Stimulated activated CD4-positive, alpha-beta T cell treated with anti-CD3 and anti-CD28 coated beads, TNF-alpha, amount 100 ng/mL, for 48 hours (primary cell): ENCODE results near the gene BRAT1.
"Not testable (repeated sequence)": the region's sequence is repeated elsewhere in the genome, so short reads cannot be mapped to it uniquely, and the experiment has no call there.

Source experiments
- DNase-seq, 3 donors: peaks; one replicate each; pipeline ENCODE4 v3.0.0-alpha.2; 2020; ENCODE audit warnings: low read depth in 3 of 3

BRAT1 gene

DNA sequence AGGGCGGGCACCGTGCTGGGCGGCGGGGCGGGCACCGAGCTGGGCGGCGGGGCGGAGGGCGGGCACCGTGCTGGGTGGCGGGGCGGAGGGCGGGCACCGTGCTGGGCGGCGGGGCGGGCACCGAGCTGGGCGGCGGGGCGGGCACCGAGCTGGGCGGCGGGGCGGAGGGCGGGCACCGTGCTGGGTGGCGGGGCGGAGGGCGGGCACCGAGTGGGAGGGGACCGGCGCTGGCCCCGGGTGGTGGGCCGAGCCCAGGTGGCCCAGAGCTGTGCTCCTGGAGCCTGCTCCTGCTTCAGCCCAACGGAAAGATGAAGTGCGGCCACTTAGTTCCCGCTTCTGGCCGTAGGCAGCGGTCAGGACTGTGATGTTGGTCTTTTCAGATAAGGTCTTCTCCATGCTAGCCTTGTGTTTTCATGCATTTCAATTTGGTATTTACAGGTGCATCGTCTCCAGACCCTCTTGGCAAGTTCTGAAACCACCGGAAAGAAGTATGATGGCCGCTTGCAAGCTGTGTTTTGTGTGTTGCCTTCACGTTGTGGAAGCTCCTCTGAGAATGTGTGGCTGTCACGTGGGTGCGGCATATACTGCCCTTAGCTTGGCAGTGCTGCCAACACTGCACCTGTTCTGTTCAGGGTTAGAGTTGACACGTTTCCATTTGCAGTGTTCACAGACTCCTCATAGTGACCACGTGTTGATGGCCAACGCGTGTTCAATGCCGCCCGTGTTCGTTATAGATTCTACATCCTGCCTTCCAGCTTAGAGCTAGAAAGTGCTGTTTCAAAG lies 28.7 kb upstream of the BRAT1 start:
- DNase-seq, result no peak

DNA sequence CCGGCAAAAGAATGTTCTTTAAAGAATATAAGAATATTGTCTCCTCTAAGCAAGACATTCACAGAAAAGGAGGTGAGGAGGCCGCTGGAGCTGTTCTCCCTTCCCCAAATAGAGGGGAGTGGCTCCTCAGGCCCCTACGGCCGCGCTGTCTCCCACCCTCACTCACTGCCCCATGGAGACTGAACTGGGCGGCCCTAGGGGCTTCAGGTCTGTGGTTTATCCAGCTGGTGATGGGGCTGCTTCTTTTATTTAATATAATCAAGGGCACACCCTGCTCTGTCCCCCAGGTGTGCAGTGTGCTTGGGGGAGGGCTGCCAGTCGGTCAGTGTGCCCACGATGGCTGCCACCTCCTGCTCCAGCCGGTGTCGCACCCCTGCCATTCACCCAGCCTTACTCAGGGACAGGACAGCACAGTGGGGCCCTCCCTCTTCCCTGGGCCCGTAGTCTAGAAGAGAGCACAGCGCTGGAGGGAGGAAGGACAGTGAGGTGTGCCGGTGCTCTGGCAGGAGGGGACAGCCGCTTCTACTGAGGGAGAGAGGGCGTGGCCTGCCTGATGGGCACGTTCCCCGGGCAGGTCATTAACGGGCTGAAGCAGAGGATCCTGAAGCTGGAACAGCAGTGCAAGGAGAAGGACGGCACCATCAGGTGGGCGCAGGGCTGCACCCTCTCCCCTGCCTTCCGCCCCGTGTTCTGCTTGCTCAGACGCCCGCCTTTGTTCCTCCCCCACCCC lies 26.8 kb upstream of the BRAT1 start:
- no peak for DNase-seq

DNA sequence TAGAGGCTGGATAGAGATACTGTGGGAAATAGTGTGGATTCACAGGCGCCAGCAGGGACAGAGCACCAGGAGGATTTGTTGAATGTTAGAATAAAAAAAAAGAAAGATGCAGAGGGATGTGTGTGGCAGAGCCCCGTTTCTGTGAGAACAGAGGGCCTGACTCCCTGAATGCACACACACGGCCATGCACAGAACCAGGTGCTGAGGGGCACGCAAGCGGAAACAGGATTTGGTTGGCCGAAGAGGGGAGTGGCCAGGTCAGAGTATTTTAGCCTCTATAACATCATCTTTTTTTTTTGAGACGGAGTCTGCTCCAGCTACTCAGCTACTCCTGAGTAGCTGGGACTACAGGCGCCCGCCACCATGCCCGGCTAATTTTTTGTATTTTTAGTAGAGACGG lies 25.3 kb upstream of the BRAT1 start:
- no peak for DNase-seq

DNA sequence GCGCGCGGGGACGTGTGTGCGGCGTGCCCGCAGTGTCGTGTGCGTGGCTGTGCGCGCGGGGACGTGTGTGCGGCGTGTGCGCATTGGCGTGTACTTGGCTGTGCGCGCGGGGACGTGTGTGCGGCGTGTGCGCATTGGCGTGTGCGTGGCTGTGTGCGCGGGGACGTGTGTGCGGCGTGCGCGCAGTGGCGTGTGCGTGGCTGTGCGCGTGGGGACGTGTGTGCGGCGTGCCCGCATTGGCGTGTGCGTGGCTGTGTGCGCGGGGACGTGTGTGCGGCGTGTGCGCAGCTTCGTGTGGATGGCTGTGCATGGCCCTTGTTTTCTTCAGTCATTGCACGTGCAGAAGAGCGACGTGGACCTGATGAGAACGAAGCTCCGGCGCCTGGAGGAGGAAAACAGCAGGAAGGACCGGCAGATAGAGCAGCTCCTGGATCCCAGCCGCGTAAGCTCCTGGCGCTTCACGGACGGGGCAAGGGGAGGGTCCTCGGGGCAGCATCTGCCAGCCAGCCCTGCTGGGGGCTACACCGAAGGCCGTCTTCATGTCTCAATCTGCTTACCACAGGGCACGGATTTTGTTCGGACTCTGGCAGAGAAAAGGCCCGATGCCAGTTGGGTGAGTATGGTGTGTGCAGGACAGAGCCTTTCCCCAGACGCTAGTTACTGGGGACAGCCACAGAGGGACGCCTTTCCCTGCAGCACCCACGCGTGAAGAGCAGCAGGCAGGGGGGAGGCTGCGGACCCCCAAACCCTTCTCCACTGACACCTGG lies 22.8 kb upstream of the BRAT1 start:
- no peak for DNase-seq

DNA sequence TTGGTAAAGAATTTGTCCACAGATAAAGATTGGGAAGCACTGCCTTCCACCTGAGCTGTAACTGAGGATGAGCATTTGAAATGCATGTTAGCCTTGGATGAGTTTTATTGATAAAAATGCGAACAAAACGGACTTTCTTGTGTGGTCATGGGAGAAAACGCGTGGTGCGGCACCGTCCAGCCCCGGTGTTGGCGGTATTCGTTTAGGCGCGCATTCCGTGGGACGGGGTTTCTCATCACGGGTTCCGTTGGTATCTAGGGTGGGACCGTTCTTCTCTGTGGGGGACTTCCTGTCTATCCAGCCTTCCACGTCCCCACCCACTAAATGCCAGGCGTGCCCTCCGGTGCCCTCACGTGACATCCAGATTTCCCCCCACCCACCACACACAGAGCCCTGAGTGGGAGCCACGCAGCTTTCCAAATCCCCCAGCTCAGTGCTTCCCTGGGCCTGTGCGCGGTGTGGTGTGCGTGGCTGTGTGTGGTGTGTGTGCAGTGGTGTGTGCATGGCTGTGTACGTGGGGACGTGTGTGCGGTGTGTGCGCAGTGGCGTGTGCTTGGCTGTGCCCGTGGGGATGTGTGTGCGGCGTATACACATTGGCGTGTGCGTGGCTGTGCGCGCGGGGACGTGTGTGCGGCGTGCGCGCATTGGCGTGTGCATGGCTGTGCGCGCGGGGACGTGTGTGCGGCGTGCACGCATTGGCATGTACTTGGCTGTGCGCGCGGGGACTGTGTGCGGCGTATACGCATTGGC lies 21.6 kb upstream of the BRAT1 start:
- DNase-seq, result no peak

DNA sequence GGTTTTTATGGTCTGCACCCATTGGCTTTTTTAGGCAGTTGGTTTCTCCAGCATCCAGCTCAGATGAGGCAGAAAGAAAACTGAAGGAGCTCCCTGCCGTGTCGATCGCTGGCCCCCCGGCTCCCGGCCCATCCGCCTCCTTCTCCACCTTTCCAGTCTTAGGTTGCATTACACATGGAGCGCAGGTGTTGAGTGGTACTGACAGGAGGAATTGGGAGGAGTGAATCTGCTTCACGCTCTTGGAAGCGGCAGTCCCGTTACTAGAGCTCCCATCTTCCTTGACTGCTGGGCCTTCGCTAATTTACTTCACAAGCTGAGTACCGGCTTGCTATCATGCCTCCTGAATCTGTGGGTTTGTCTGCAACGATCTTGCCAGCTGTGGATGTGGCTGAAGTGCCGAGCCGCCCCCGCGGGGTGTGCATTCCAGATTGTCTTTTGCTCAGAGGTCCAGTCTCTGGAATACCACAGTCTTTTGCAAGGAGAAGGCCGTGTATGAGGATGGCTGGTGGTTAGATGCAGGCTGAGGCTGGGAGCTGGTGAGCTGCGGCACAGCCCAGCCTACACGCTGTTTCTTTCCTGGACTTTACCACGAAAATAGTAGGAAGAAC lies 20.5 kb upstream of the BRAT1 start:
- no peak for DNase-seq

DNA sequence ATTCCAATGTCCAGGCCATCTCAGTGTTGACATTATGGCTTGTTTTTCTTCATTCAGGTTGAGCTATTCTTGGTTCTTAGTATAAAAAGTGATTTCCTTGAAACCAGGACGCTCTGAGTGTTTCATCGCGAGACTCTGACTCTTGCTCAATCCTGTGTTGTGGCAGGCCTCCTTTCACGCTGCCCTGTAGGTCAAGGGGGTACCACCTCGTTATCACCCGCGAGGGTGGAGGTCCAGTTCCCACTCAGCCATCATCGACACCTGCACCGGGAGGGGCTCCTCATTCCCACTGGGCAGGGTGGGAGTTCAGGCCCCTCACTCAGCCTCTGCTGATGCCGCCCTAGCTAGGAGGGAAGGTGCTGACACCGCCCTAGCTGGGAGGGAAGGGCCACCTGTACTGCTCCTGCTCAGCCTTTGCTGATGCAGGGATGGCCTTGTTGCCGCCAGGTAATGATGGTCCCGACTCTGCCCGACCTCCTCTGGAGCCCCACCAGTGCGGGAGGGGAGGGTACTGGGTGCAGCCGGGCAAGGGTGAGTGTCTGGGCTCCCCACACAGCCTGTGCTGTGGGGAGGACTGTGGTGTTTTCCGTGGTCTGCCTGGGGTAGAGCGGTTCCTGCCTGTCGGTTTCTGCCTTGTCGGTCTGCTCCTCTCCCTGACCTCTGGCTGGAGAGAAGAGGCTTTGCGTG lies 19.9 kb upstream of the BRAT1 start:
- DNase-seq, result no peak

DNA sequence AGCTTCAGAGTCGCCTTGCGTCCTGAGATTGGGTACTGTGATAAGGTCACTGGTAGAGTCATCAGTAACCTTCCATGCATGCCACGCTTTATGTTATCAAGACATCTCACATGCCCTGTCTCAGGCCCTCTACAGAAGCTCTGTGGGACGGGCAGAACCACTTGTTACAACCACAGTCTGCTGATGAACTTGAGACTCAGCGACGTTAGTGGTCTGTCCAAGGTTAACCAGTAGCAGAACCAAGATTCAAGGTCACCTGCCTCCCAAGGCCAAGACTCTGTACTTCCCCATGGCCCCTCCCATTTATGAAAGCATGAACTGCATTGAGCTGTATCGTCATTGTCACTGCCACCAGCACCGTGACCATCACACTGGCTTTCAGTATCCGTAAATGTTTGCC lies 18.4 kb upstream of the BRAT1 start:
- no peak for DNase-seq

DNA sequence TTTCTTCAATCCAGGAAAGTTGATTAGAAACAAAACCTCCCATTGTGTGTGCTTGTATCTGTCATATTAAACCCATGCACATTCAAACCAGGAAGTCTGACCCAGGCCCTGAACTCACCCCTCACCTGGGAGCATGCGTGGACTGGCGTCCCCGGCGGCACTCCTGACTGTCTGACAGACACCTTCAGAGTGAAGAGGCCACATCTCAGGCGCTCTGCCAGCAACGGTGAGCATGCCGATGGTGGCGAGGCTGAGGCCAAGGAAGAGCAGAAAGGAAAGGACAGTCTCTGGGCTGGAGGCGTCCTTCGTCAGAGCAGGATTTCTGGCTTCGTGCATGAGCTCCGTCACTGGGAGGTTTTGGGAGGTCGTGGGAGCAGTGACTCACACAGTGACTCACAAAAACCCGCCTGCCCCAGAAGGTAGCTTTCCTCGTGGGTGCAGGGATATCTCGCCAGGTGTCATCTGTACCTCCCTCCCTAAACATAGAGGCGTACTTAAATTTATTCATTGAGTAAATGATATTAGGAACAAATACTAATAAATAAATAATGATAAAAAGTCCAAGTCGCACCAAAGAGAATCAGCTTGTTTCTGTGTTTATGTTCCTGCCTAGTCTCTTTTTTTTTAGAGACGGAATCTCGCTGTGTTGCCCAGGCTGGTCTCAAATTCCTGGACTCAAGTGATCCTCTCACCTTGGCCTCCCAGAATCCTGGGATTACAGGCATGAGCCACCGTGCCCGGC lies 16.9 kb upstream of the BRAT1 start:
- DNase-seq, result no peak

DNA sequence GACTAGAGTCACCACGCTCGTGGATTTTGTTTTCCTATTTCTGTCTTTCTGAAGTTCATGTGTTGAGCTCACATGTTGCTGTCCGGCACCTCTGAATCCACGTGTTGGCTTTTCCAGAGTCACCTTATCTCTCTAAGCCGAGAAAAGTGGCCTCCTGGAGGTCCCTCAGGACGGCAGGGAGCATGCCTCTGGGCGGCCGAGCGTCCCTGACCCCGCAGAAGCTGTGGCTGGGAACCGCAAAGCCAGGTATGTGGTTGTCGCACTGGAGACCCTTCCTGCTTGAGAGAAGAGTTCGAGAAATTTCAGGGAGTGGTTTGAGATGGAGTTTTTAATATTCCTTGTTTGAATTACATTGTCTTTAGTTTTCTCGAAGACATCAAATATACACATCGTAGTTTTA lies 16.1 kb upstream of the BRAT1 start:
- no peak for DNase-seq

DNA sequence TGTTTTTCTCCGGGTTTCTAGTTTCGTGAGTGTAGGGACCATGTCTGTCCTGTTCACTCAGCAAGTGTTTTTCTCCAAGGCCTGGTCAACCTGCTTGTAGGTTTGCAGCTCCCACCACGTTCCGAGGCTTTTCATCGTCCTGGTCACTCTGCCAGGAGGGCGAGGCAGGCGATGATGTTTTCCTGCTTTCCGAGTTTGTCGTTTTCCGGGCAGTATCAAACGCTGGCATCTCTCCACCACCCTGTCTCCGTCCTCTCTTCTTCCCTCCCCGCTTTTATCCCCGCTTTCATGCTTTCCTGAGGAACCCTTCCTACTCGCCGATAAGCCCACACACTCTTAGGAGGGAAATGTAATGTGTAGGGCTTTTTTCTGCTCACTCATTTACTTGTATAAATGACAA lies 14.7 kb upstream of the BRAT1 start:
- no peak for DNase-seq

DNA sequence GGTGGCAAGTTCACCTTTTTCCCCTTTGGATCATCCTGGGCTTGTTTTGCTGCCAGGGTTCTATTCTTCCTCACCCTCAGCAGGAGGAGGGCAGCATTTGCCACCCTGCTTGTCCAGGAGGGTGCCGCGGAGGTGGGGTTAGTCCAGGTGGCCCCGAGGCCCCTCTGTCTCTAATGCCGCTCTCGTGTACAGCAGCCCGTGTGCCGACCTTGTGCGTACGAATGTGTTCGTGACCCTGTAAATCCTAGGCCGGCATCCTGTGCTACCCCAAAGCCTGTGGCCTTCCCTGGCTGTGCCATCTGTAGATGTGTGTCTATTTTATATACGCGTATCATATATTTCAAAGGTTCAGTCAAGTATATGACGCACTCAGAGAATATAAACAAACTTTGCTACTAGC lies 14.1 kb upstream of the BRAT1 start:
- DNase-seq, result no peak

DNA sequence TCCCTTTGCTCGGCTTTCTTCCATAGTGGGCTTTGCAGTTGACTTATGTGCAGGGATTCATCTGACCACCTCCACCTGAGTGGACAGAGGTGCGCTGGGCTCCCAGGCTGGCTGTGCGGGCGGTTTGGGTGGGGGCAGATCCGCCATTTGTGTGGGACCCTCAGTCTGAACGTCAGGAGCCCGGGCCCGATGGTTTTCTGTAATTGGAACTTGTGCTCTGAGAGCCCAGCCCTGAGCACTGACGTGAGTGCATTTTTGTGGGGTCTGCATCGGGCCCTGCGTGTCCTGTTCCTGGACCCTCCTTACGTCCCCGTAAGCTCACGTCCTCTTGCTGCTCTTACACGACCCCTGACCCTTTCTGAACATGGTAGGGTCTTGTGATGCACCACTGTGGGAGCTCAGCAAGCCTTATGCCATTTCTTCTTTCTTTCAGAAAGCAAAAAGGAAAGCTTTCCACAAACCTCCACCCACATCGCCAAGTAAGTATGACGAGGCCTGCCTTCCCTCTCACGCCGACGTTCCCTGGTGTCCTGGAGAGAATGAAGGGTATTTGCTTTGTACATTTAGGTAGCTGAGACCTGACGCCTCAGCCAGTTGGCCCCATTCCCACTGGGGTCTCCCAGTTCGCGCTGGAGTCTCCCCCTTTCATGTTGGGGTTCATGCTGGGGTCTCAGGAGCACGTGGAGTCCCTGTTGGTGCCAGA lies 13.3 kb upstream of the BRAT1 start:
- no peak for DNase-seq

DNA sequence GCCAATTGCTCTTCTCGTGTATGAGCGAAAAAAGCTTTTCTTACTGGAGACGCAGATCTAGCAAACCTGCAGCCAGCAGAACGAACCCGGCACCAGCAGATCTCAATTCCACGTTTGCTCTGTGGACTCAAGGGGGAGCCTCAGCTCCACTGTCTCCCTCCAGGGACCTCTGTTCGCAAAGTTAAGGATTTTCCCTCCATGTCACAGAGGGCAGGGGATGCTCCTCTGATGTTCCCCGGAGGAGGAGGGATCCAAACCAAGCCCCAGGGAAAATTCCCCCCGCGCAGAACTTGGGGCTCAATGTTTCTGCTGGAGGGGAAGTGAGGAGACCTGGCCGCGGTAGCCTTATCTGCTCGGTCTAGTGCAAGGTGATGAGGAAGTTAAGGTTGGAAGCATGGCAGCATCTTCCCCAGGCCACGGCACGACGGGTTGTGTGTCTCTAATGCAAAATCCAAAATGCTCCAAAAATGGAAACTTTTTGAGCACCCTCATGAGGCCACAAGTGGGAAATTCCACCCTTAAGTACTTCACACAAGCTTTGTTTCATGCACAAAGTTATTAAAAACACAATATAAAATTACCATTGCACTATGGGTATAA lies 12.5 kb upstream of the BRAT1 start:
- DNase-seq, result no peak

DNA sequence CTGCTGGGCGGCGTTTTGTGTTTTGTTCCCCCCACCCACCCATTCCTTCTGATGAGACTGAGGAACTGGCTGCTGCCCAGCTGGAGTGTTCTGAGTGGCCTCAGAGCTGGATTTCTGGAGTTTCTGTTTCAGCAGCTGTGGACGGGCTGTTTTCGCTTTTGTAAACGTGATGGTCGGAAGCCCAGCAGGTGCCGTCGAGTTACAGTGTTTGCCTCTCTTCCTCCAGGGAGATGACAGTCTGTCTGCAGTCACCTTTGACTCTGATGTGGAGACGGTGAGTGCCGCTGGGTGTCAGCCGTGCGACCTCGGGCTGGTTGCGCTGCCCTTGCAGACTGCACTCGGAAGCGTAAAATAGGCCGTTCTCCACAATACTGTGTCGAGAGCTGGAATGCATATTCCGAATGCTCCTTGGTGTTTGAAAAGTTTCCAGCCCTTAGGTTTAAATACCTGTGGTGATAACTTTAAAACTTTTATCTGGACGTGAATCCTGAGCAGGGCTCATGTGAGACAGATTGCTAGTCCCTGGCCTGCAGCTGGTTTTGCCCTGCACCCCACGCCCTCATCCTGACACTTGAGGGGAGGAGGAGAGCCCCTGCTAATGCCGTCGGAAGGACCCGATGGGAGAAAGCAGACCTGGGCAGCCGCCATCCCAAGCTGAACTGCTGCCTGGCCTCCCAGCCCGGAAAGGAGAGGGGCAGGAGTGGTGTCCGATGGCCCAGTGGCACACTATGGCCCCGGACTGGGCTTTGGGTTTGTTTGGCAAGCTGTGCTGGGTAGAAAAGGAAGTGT lies 11.8 kb upstream of the BRAT1 start:
- no peak for DNase-seq

DNA sequence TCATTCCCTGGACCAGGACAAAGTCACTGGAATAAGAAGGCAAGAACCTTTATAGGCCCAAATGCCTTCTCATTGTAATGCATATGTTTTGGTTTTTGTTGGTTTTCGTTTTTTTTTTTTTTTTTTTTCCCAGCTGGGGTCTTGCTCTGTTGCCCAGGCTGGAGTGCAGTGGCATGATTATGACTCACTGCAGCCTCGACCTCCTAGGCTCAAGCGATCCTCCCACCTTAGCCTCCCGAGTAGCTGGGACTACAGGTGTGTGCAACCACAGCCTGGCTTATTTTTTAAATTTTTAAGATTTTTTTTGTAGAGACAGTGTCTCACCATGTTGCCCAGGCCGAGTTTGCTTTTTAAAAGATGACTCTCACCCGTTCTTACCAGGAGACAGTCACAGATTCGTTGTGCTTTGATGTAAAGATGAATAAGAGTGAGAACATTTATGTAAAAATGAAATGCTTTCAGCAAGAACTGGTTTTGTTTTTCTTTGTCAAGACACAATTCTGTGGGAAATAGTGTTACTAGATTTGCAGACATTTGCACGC lies 11.1 kb upstream of the BRAT1 start:
- DNase-seq, result no peak

DNA sequence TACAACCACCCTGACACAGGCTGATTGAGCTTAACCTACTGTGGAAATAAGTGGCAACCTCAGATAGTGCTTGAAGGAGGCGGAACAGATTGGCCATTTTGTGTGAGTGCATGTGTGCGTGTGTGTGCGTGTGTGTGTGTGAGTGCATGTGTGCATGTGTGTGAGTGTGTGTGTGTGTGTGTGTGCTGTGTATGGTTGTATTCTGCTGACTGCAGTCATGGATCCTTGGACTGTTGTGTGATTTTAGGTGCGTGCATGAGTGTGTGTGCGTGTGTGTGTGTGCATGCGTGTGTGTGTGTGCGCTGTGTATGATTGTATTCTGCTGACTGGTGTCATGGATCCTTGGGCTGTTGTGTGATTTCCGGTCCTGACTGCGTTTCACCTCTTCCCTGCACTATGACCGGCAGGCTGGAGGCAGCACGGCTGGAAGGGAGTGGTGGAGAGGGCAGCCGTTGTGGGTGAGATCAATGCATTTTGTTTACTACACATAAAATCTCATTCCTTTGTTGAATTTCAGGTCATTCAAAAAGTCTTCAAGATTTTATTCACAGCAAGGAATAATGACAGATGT lies 9.7 kb upstream of the BRAT1 start:
- no peak for DNase-seq

DNA sequence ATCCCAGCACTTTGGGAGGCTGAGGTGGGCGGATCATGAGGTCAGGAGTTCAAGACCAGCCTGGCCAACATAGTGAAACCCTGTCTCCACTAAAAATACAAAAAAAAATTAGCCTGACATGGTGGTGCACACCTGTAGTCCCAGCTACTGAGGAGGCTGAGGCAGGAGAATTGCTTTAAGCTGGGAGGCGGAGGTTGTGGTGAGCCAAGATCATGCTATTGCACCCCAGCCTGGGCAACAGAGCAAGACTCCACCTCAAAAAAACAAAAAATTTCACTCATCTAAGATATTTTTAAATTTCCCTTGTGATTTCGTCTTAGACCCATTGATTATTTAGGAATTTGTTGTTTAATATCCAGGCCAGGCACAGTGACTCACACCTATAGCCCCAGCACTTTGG lies 8.6 kb upstream of the BRAT1 start:
- not testable (repeated sequence) for DNase-seq
